Stimulated activated CD8-positive, alpha-beta memory T cell treated with anti-CD3 and anti-CD28 coated beads, Interleukin-7, amount 100 ng/mL, for 24 hours (primary cell): ENCODE data around the gene SAMD4A.
"Not testable (repeated sequence)": the region's sequence is repeated elsewhere in the genome, so short reads cannot be mapped to it uniquely, and the experiment has no call there.

Source experiments
- DNase-seq: peaks from one replicate; pipeline ENCODE4 v3.0.0-alpha.2; 2020; ENCODE audit warnings: low read depth

Gene SAMD4A

DNA sequence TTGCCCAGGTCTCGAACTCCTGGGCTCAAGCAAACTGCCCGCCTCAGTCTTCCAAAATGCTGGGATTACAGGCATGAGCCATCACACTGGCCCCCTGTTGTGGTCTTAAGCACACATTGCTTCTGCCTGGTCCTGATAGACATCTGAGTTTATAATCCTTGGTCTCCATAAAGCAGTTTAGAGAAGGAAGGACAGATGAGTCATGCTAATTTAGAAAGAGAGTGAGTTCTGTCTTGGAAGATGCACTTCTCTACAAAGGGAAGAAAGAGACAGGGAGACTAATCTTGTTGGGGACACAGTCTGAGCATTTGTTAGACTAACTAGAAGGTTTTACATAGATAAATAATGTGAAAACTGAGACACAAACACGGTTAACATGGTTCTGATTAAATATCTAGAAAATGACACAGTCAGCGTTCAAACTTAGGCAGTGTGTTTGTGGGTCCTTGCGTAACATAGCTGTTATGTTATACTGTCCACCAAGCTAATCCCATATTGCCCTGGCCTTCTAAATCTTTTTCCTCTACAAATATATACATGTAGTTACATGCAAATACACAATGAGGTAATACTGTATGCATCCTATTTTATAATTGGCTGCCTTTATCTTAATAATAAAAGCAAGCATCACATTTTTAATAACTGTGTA, 31.0 kb downstream of the SAMD4A start:
- DNase-seq = no peak

- DNase-seq = no peak
These were observed 33.2 kb downstream of the SAMD4A start for GRCh38 chr14:54599966-54600716.

- DNase-seq = no peak
These were observed 33.8 kb downstream of the SAMD4A start for GRCh38 chr14:54600717-54601109.

DNA sequence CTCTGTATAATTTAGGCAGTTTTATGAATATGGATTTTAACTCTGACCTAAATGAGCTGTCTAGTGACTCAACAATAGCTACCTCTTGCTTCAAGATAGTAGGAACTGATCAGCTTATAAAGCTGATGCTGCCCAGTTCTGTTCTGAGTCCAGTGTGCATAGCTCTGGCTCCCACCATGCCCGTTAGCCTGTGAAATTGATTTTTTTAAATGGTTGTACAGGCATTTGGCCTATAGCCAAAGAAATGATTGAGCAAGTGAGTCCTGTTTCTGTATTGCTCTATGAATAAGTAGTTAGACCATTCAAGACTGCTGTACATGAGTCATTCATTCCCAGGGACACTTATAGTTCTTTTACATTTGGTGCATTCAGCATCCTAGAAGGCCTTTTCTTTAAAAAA, 36.4 kb downstream of the SAMD4A start:
- DNase-seq = no peak

DNA sequence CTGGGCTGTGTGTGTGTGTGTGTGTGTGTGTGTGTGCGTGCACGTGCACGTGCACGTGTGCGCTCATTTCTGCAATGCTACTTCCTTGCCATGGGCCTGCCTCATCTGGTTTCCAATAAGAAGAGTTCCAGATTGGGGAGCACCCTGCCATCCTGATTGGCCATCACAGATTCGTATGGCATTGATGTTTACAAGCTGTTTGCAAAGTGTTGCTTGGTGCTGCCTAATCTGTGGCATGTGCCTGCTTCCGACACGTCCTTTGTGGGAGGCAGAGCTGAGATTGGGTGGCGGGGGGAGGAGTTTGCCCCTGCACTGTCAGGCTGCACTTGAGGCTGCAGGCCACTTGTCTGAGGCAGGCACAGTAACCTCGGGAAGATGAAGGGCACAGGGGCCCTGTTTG, 39.2 kb downstream of the SAMD4A start:
- DNase-seq = no peak

DNA sequence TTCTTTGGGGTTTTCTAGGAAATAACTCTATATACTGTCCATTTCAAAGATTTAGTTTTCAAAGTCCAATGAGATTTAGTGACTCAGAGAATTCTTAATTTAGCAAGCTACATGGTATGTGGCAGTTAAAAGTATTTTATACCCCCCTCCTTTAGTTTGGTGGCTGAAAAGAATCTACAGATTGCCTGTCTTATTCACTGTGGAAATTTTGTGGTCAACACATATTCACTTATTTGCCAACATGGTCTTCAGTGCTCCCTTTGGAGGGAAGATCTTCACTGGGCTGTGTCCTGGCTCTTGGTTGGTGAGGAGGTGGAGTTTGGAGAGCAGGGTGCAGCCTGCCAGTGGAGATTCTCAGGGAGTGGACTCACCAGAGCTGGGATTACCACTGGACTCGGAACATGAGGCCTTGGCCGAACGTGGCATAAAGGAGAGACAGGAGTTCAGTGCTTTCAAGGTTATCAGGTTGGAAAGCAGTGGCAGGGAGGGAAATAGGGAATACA, 39.8 kb downstream of the SAMD4A start:
- DNase-seq = no peak

DNA sequence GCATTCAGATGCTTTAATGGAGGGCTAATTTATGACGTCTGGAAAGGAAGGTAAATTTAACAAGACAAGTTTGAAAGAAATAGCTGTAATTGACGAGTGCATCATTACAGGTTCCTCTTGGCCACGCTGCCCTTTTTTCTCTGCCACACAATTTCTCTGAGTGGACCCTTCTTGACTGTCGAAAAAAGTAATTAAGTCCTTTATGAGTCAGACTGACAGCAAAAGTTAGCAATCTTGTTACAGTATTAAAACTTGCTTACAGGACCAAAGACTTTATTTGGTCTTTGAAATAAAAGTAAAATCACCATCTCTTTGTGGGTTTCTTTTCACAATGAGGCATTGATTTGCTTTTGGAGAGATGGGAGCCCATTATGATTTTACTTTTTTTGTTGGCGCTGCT, 42.6 kb downstream of the SAMD4A start:
- no peak for DNase-seq

DNA sequence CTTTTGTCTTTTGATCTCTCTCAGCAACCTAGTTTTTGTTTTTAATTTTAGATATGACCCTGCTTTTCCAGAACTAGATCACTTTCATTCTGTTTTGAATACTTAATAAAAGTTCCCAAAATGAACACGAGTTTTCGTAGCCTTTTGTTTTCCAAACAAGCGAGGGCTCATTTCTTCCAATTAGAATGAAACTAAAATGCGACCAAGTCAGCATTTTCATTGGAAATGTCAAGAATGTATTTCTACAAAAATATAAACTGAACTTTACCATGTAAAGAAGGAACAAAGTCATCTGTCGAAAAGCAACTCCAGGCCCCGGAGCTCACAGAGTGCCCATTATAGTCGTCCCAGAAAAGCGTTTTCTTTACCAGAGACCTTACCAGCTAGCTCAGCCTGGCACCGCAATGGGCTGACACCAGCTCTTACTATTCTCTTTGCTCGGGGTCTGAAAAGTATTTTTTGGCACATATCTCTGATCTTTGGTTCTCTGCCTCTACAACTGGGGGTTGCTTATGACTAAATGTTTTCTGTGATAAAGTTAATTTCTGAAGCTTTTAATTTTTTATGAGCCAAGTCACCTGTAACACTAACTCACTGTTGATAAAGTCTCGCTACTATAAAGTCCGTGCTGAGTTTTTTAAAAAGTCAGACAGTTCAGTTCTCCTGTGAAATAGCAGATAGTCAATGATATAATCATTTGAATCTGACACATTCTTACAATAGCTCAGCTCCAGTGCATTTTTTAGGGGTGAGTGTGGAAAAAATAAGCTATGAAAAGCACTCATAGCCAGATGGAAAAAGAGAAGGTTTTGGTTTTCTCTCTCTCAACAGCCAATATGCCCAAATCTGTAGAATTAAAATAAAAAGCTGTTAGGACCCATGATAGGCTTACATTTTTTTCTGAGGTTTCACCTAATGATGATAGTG, 43.4 kb downstream of the SAMD4A start:
- no peak for DNase-seq

DNA sequence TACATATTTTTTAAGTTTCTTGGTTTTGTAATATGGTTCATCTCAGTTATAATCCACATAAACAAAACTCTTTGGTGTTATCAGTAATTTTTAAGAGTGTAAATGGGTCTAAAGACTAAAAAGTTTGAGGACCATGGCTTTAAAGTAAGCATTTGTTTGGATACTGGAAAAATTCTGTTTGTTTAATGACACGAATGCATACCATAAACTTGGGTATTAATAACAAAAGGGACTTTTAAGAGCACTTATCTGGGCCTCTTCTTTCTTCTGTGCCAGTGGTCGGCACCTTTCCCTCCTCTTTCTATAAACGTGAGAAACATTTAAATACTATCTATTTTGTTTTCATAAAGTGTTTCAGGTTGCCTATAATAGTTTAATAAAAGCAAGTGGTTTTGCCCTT, 47.4 kb downstream of the SAMD4A start:
- no peak for DNase-seq

GRCh38 chr14:54617467-54617866, 50.5 kb downstream of the SAMD4A start:
- no peak for DNase-seq

DNA sequence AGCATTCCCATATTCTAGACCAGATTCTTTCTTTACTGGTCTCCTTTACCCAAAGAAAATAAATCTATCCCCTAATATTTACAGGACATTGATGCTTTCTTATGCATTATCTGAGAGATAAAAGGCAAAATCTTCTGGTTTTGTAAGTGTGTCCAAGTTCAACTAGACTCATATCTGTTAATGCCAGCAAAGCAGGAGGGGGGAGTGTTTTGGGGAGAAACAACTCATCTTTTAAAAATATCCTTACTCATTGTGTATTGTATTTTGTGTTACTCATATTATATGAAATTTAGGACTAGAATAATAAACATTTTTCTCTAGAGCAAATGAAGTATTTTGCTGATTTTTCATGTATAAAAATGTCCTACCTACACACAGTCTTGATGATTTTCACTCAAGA, 54.8 kb downstream of the SAMD4A start:
- no peak for DNase-seq

DNA sequence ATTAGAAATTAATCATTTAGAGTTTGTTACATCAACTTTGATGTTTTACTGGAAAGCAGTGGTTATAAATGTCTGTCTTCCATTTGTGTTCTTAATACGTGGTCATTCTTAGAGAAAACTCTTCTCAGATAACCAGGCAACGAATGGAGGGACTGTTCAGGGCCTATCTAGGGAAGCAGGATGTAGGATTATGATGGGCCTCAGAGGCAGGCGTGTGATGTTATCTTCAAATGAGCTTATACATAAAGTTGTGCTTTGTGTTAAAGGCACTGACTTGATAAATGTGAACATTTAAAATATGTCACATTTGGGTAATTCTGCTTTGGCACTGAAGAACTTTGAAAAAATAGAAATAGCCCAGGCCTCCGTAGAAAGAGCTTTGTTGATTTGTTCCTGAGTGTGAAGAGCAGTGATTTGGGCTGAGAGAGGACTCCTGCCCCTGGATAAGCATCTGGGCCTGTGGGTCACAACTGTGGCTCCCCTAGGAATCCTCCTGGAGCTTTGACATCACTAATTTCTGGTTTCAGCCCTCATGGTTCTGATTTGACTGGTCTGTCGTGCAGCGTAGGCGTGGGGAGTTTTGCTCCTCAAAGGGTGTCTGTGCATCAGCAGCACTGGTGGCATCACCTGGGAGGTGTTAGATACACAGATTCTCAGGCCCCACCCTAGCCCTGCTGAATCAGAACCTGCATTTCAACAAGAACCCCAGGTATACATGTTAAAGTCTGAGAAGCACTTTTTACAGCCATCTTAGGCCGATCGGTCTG, 55.4 kb downstream of the SAMD4A start:
- DNase-seq = no peak

DNA sequence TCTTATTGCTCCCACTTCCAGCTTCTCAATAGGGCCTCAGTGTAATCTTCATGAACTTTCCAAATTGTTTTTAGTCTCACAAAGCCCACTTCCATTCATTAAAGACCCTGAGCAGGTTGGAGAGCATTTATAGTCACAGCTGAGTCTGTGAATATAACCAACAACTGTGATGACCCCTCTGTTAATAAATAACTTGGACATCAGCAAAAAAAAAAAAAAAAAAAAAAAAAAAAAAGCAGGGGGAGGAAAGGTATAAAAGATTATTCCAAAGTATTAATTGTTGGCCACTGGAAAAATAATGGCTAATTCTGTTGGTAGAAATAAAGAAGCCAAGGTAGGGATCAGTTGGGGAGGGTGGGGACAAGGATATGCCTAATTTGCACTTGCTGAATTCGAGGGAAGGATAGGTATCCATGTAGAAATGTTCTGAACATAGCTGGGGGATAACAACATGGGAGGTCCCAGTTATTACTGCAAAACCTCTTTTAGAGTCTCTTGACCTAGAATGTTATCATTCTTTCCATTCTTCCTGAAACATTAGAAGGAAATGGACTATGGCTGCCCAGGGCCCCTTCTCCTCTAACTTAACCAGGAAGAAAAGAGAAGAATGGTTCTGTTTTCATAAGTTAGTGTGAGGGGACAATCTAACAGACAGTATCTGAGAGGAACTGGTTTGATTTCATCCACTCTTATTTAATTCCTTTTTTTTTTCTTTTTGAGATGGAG, 56.5 kb downstream of the SAMD4A start:
- DNase-seq = no peak

DNA sequence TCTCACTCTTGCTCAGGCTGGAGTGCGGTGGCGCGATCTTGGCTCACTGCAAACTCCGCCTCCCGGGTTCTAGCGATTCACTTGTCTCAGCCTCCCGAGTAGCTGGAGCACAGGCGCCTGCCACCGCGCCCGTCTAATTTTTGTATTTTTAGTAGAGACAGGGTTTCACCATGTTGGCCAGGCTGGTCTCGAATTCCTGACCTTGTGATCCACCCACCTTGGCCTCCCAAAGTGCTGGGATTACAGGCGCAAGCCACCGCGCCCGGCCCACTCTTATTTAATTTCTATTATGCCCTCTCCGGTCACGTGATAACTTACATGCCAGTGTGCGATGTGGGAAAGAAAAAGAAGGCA, 57.1 kb downstream of the SAMD4A start:
- DNase-seq = not testable (repeated sequence)

DNA sequence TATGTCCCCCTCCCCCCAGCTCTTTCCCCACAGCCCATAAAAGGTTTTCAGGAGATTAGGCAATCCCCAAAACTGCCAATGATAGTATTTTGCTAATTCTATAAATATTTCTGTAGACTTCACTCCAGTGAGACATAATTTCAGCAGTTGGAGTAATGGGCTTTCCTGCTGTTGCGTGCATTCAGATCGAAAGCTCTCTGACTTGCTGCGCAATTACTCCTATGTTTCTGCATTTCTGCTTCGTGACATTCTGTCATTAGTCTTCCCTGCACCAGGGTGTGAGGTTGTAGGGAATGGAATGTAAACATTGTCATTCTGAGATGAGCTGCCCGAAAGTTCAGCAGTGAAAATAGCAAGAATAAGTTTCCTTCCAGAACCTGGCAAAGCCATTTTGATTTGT, 58.2 kb downstream of the SAMD4A start:
- no peak for DNase-seq

GRCh38 chr14:54627219-54627539, 60.3 kb downstream of the SAMD4A start:
- DNase-seq = no peak

DNA sequence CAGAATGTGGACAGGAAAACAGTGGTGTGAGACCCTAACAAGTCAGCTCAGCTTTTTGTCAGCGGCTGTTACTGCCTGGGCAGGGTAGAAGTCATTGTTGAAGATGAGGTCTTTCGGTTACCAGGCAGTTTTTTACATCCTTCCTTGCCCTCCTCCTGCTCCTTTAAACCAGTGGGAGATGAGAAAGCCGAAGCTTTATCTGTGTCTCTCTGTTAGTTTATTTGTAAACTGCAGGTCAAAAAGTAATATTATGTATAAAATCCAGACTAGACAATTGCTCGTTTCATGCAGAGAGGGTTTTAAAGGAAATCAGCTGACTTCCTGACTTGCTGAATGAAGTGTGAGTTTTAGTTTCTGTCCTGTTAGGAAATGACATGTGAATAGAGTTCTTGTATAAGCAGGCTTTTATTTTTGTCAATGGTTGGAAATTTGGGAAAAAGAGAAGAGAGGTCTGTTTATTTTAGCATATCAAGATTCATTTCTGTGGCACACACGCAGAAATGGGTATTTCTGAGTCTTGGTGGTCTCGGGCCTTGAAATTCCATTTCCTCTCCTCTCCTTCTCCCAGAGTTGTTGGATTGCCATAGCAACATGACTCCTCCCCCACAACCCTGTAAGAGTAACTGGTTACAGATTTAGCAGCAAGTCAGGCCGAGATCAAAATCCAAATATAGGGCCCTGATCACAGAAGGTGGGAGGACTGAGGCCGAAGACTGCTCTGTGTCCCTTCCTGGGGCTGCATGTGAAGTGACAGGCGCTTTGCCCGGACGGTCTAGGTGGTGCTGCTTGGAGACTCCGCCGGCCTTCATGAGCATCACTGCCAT, 60.8 kb downstream of the SAMD4A start:
- no peak for DNase-seq

GRCh38 chr14:54629183-54629582, 62.3 kb downstream of the SAMD4A start:
- no peak for DNase-seq

DNA sequence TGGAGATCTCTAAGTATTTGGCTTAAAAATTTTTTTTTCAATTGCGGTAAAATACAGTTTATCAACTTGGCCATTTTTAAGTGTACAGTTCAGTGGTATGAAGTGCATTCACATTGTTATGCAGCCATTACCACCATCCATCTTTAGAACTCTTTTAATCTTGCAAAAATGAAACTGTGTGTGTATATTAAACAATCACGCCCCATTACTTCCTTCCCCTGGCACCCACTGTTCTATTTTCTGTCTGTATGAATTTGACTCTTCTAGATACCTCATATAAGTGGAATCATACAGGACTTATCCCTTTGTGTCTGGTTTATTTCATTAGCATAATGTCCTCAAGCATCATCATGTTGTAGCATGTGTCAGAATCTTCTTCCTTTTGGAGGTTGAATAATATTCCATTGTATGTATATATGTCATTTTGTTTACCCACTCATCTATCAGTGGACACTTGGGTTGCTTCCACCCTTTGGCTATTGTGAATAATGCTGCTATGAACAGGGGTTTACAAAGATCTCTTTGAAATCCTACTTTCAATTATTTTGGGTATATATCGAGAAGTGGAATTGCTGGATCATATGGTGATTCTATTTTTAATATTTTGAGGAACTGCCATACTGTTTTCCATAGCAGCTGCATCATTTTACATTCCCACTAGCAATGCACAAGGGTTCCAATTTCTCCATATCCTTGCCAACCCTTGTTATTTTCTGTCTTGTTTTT, 62.9 kb downstream of the SAMD4A start:
- no peak for DNase-seq

- DNase-seq = no peak
These were observed 64.1 kb downstream of the SAMD4A start for GRCh38 chr14:54631016-54631415.
